Fibroblast of skin of left quadriceps (primary cell): ENCODE data around the gene ARHGEF16.

ENCODE experiments used
- DNase-seq, 2 experiments: peaks; one replicate each; pipeline ENCODE4 v3.0.0-alpha.2; 2013; ENCODE audit warnings: low read depth in 2 of 2

The ARHGEF16 gene

GRCh38 chr1:3501856-3502640 is 47.6 kb downstream of the ARHGEF16 start:
- no peak for DNase-seq

GRCh38 chr1:3502641-3503524 is 48.4 kb downstream of the ARHGEF16 start:
- DNase-seq = no peak

GRCh38 chr1:3503525-3503886 is 49.0 kb downstream of the ARHGEF16 start:
- DNase-seq = no peak

- DNase-seq = no peak
These were observed 49.8 kb downstream of the ARHGEF16 start for GRCh38 chr1:3504151-3504821.

- DNase-seq = no peak
These were observed 50.3 kb downstream of the ARHGEF16 start for GRCh38 chr1:3504822-3505153.

- DNase-seq = no peak
These were observed 50.7 kb downstream of the ARHGEF16 start for GRCh38 chr1:3505161-3505560.

- DNase-seq = no peak
These were observed 51.6 kb downstream of the ARHGEF16 start for GRCh38 chr1:3506041-3506440.

GRCh38 chr1:3506943-3507342 is 52.5 kb downstream of the ARHGEF16 start:
- DNase-seq = no peak

GRCh38 chr1:3507636-3508275 is 53.3 kb downstream of the ARHGEF16 start:
- DNase-seq = no peak

- DNase-seq = no peak
These were observed 54.4 kb downstream of the ARHGEF16 start for GRCh38 chr1:3508757-3509415.

GRCh38 chr1:3509721-3510120 is 55.3 kb downstream of the ARHGEF16 start:
- DNase-seq = no peak

GRCh38 chr1:3510136-3510955 is 55.9 kb downstream of the ARHGEF16 start:
- DNase-seq = no peak

GRCh38 chr1:3510956-3511250 is 56.4 kb downstream of the ARHGEF16 start:
- no peak for DNase-seq

- DNase-seq = no peak
These were observed 56.8 kb downstream of the ARHGEF16 start for GRCh38 chr1:3511306-3511705.

GRCh38 chr1:3511856-3512255 is 57.4 kb downstream of the ARHGEF16 start:
- DNase-seq = no peak

GRCh38 chr1:3514404-3514803 is 59.9 kb downstream of the ARHGEF16 start:
- DNase-seq = no peak

- no peak for DNase-seq
These were observed 60.8 kb downstream of the ARHGEF16 start for GRCh38 chr1:3515272-3515671.

GRCh38 chr1:3515774-3516480 is 61.5 kb downstream of the ARHGEF16 start:
- DNase-seq = no peak

GRCh38 chr1:3516481-3516869 is 62.0 kb downstream of the ARHGEF16 start:
- DNase-seq = no peak
